NCI-H345 treated with DMSO at 0.1 percent for 48 hours (cell line): Measurements from ENCODE around the gene LZIC.

Experiments used
- DNase-seq: peaks from one replicate; lab custom pipeline; 2025; ENCODE audit not compliant: unreplicated experiment; lab: John Stamatoyannopoulos, UW

Gene LZIC

GRCh38 chr1:9887070-9887469, 56.1 kb downstream of the LZIC start:
- DNase-seq = no peak

DNA sequence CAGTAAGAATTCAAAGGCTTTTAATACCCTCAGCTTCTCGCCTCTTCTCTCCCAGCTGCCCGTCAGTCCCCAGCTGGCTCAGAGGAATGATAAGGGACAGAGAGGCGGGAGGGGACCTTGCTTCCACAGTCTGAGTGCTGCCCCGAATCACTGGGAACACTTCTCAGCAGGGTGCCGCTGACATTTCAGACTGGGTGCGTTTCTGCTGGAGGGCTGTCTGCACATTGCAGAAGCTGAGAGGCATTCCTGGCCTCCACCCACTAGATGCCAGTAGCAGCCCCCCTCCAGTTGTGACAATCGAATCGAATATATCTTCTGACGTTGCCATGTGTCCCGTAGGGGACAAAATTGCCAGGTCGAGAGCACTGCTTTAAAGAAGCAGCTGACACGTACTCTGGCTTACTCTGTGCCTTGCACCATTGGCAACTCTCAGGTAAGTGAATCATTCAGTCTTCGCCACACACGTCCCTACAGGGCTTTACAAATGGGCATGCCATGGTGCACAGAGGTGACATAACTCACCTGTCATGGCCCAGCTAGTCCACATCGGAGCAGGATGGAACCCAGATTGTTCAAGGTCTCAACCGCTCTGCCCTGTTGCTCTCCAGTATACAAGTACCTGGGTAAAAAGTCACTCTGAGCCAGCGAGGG, 57.0 kb downstream of the LZIC start:
- DNase-seq = no peak

DNA sequence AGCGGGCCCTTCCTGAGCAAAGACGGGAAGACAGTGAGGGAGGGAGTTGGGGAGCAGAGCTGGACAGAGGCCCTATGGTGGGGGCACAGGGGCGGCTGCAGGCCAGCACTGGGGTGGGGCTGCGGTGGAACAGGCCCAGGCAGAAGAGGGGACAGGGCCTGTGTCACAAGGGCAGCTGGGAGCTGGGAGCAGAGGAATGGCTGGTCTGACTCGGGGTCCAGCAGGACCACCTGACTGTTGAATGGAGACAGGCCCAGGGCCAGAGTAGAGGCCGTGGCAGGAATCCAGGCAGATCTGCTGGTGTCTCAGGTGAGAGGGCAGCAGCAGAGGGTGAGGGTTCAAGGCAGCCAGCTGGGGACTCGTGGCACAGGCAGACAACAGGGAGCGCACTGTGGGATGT, 58.4 kb downstream of the LZIC start:
- DNase-seq = no peak

DNA sequence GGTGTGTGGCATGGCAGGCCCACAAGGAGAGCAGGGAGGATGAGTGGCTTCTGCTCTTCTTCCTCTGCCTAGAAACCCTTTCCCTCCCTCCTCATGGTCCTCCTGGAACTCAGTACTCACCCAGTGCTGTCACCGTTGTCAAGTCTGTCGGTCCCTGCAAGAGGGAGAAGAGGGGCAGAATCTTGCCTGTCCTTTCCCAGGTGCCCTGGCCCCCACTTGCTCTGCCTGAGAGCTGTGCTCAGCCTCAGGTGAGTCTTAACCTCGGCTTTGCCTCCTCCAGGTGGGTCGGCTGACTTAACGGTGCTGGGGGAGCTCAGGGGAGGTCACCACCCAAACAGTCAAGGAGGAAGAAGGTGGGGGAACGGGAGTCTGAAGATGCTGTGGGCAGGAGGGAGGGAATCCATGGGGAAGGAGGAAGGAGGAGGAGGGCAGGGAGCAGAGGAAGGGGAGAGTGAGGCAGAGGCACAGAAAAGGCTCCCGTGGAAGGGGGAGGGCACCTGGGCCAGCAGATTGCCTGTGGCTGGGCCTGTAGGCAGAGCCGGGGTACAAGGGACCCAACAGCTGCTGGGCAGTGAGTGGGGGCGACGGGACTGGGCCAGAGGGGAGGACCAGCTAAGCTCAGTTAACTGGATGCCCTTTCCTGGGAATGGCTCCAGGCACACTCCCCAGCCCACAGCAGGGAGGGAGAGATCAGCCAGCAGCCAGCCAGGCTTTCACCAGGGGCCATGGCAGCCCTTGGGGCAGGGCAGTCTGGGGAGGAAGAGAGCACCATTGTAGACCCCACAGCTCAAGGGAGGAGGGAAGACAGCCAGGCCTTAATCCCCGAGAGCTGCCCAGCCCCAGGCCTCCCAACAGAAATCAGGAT, 59.4 kb downstream of the LZIC start:
- DNase-seq = no peak

GRCh38 chr1:9882945-9883303, 60.3 kb downstream of the LZIC start:
- DNase-seq = no peak

DNA sequence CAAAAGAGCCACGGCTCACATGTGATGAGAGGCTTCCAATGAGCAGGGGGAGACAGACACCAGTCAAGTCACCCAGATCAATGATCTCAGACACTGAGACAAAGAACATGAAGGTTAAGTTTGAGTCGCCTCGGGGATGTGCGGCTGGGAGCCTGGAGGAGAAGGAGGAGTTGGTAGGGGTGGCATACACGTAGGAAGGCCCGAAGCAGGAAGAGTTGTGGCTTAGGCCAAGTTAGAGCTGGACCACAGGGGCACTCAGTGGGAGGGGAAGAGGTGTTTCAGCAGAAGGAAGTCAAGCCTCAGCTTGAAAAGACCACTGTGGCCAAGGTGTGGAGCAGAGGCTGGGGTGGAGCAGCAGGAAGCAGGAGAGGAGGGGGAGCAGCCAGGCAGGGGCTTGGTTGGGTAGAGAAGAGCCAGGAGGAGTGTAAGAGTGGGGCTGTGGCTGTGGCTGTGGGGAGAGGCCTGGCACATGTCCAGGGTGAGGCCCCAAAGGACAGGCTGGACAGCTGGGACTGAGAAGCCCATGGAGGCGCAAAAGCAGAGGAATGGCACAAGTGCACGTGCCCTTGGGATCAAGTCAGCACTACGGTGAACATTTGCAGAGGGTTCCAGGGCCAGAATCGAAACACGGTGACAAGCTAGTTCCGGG, 60.8 kb downstream of the LZIC start:
- DNase-seq = no peak

DNA sequence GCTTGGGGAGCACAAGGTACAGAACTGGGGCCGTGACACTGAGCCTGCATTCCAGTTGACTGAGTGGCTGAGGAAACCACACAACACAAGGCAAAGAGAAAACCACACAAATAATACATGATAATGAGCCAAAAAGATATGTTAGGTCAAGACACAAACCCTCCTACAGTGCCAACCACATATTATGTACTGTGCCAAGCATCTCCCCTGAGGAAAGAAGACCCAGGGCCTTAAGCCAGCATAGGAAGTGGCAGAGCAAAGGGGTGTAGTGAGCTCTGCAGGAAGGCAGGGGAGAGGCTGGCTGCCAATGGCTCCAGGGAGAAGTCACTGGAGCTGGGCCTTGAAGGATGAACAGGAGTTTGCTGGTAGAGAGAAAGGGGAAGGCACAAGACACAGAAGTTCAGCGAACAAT, 61.3 kb downstream of the LZIC start:
- DNase-seq = no peak
